Naive thymus-derived CD4-positive, alpha-beta T cell (primary cell): Measurements from ENCODE around the gene MAP2K7. TPM values are rescaled to one million over a fixed set of nuclear protein-coding genes. Genes with fewer than 3 reads are reported as not detected.

Source experiments
- ATAC-seq: fragments of 150-1000 bp; cut with Tn5 transposase; 2 replicates; pipeline ENCODE4 v1.10.0; 2021; ENCODE audit warnings: mild to moderate bottlenecking, moderate library complexity
- CTCF ChIA-PET: fragments of 350-600 bp; sonication (Branson Sonifier 250); formaldehyde crosslinking; loops from one replicate; lab custom pipeline; 2021; ENCODE audit warnings: antibody characterized with exemption; lab: Charles Lee
- POLR2A ChIA-PET: fragments of 350-600 bp; sonication (Branson Sonifier 250); formaldehyde crosslinking; loops from one replicate; lab custom pipeline; 2021; ENCODE audit warnings: antibody characterized with exemption, inconsistent platforms; lab: Charles Lee
- DNase-seq, 9 donors: peaks; one replicate each; pipeline versions ENCODE4 v3.0.0 to v3.0.0-alpha.2; 2020 to 2022; ENCODE audit warnings: mixed read lengths in 1 of 9
- H3K27ac ChIP-seq: one replicate; pipeline ENCODE4 v1.7.0; 2013; ENCODE audit warnings: mild to moderate bottlenecking, low read depth, low read length, moderate library complexity
- H3K27me3 ChIP-seq, 2 donors: one replicate each; pipeline ENCODE4 v1.7.0; 2013; ENCODE audit warnings: low read length in 2 of 2, mild to moderate bottlenecking in 2 of 2, moderate library complexity in 2 of 2; ENCODE audit not compliant: control insufficient read depth in 2 of 2, insufficient read depth in 2 of 2
- H3K36me3 ChIP-seq, 3 experiments: 1 replicate in 2 of 3; 2 replicates in 1 of 3; pipeline ENCODE4 v1.7.0; 2013; ENCODE audit warnings: low read length in 3 of 3, mild to moderate bottlenecking in 3 of 3, moderate library complexity in 1 of 3; ENCODE audit not compliant: insufficient read depth in 3 of 3, control insufficient read depth in 2 of 3
- H3K4me1 ChIP-seq, 2 donors: one replicate each; pipeline ENCODE4 v1.7.0; 2013; ENCODE audit warnings: low read length in 2 of 2, mild to moderate bottlenecking in 2 of 2, moderate library complexity in 1 of 2; ENCODE audit not compliant: control insufficient read depth in 2 of 2, insufficient read depth in 2 of 2
- H3K4me3 ChIP-seq: 2 replicates; pipeline ENCODE4 v1.7.0; 2013; ENCODE audit warnings: mild to moderate bottlenecking, low read length
- H3K9me3 ChIP-seq, 3 experiments: 1 replicate in 2 of 3; 2 replicates in 1 of 3; pipeline ENCODE4 v1.7.0; 2013; ENCODE audit warnings: low read length in 3 of 3; ENCODE audit not compliant: control insufficient read depth in 2 of 3
- H3K27ac Mint-ChIP-seq, 9 donors: one replicate each; pipeline ENCODE4 v1.8.0; 2020 to 2022; ENCODE audit warnings: mixed read lengths in 9 of 9, mild to moderate bottlenecking in 8 of 9, moderate library complexity in 5 of 9, inconsistent platforms in 2 of 9
- H3K27me3 Mint-ChIP-seq, 5 donors: one replicate each; pipeline ENCODE4 v1.8.0; 2021 to 2022; ENCODE audit warnings: mixed read lengths in 5 of 5, mild to moderate bottlenecking in 1 of 5
- H3K36me3 Mint-ChIP-seq, 5 donors: one replicate each; pipeline ENCODE4 v1.8.0; 2020 to 2022; ENCODE audit warnings: mixed read lengths in 5 of 5, mild to moderate bottlenecking in 3 of 5, inconsistent platforms in 1 of 5
- H3K4me1 Mint-ChIP-seq, 7 donors: one replicate each; pipeline ENCODE4 v1.8.0; 2020 to 2022; ENCODE audit warnings: mixed read lengths in 7 of 7, mild to moderate bottlenecking in 3 of 7, inconsistent platforms in 1 of 7
- H3K4me3 Mint-ChIP-seq, 10 donors: one replicate each; pipeline ENCODE4 v1.8.0; 2020 to 2022; ENCODE audit warnings: mild to moderate bottlenecking in 10 of 10, mixed read lengths in 10 of 10, moderate library complexity in 6 of 10, inconsistent platforms in 2 of 10
- H3K9me3 Mint-ChIP-seq, 11 donors: one replicate each; pipeline ENCODE4 v1.8.0; 2020 to 2022; ENCODE audit warnings: mixed read lengths in 11 of 11, mild to moderate bottlenecking in 4 of 11, inconsistent platforms in 1 of 11, moderate library complexity in 1 of 11
- intact Hi-C, 2 donors: fragments of 100-400 bp; cut with micrococcal nuclease; formaldehyde crosslinking; loops; one replicate each; pipeline ENCODE4 v1.15.1; 2023
- polyA plus RNA-seq, 2 donors: library from polyadenylated mRNA; unstranded; fragments of 300-500 nt; fragmentation: Illumina TruSeq; gene quantifications; one replicate each; pipeline ENCODE4 v1.2.3, GENCODE V29; 2021
- total RNA-seq, 6 experiments: library from RNA in 5 of 6; stranded (reverse) in 5 of 6; gene quantifications; 1 replicate in 5 of 6; 2 replicates in 1 of 6; pipeline ENCODE4 v1.2.3 and lab custom pipeline; 2021 to 2026

MAP2K7 gene
- total and polyA plus RNA-seq, 7 experiments from 2014 or later: 1.8 to 109 (median 64.4) TPM

- Histone ChIP-seq H3K27ac (peak overlapping the region; percentile 49), H3K9me3 (no peaks in the 10 kb centered on the region), H3K36me3 (no peaks in the 10 kb centered on the region), H3K4me1 (peaks cover 16 to 26% of the 10 kb centered on the region in 2 donors), H3K4me3 (peak overlapping the region; percentile 74), H3K27me3 (peaks cover 0 to 2% of the 10 kb centered on the region in 2 donors)
- ChIA-PET CTCF (interaction anchor here (0.8 to 2.0 kb wide), 11 partner anchors 9 to 51 kb away, joined by 3 to 13 read pairs (median 5); partner anchors contain the start of genes MAP2K7, SNAPC2 and TGFBR3L), POLR2A (interaction anchor here (1.0 to 1.7 kb wide), 7 partner anchors 12 to 1445 kb away, joined by 3 to 16 read pairs (median 5); partner anchors contain the start of genes MAP2K7, SNAPC2, TIMM44 and ZNF557)
- H3K27ac Mint-ChIP-seq: peak overlapping the region in 6 of 9 donors; percentile 23 to 66 (median 58)
- H3K27me3 Mint-ChIP-seq: peaks cover 0 to 60% (median 8%) of the 10 kb centered on the region in 5 donors
- intact Hi-C loops: loop anchor here (1.0 to 5.0 kb wide), 8 partner anchors 8 to 191 kb away; partner anchors contain the start of genes MAP2K7 (in 2 of the 2), SNAPC2 (in 2 of the 2) and TIMM44 (in 1 of the 2)
- DNase-seq (peak in 6 of 9 donors; percentile 49 to 80 (median 74)), ATAC-seq (peak; percentile 25)
- peaks cover 21 to 40% (median 36%) of the 10 kb centered on the region in 7 donors for H3K4me1 Mint-ChIP-seq
- H3K9me3 Mint-ChIP-seq: peaks cover 0 to 5% (median 0%) of the 10 kb centered on the region in 11 donors
- H3K36me3 Mint-ChIP-seq: peaks cover 0 to 5% (median 0%) of the 10 kb centered on the region in 5 donors
- H3K4me3 Mint-ChIP-seq: peak overlapping the region; percentile 64 to 87 (median 75)
Observed at GRCh38 chr19:7869910-7870511, 33.7 kb upstream of the MAP2K7 start.

- Histone ChIP-seq H3K9me3 (no peaks in the 10 kb centered on the region), H3K4me3 (no peak overlapping the region), H3K27me3 (peaks cover 0 to 2% of the 10 kb centered on the region in 2 donors), H3K36me3 (no peaks in the 10 kb centered on the region), H3K4me1 (peaks cover 16 to 26% of the 10 kb centered on the region in 2 donors), H3K27ac (no peak overlapping the region)
- H3K4me3 Mint-ChIP-seq: peak overlapping the region; percentile 41 to 87 (median 75)
- H3K27ac Mint-ChIP-seq: peak overlapping the region in 6 of 9 donors; percentile 14 to 87 (median 38)
- peaks cover 0 to 60% (median 8%) of the 10 kb centered on the region in 5 donors for H3K27me3 Mint-ChIP-seq
- peak in 7 of 9 donors; percentile 39 to 79 (median 56) for DNase-seq
- intact Hi-C loops: loop anchor here in 1 of 2 donors (1.0 kb wide), 1 partner anchor 9 kb away; no protein-coding TSS in a partner anchor
- H3K36me3 Mint-ChIP-seq: peaks cover 0 to 5% (median 0%) of the 10 kb centered on the region in 5 donors
- CTCF ChIA-PET: no interaction called here
- no peak for ATAC-seq
- peaks cover 0 to 4% (median 0%) of the 10 kb centered on the region in 11 donors for H3K9me3 Mint-ChIP-seq
- POLR2A ChIA-PET: interaction anchor here (1.1 kb wide), 1 partner anchor 1446 kb away, joined by 3 read pairs; no protein-coding TSS in a partner anchor
- peaks cover 15 to 33% (median 29%) of the 10 kb centered on the region in 7 donors for H3K4me1 Mint-ChIP-seq
Observed at GRCh38 chr19:7870571-7871436, 32.9 kb upstream of the MAP2K7 start.

GRCh38 chr19:7871437-7872305 lies 32.0 kb upstream of the MAP2K7 start:
- Histone ChIP-seq H3K4me3 (peak overlapping the region; percentile 33), H3K4me1 (peaks cover 16 to 26% of the 10 kb centered on the region in 2 donors), H3K27ac (no peak overlapping the region), H3K9me3 (no peaks in the 10 kb centered on the region), H3K27me3 (peaks cover 0 to 2% of the 10 kb centered on the region in 2 donors), H3K36me3 (no peaks in the 10 kb centered on the region)
- ChIA-PET CTCF (no interaction called here), POLR2A (interaction anchor here (0.5 kb wide), 1 partner anchor 1509 kb away, joined by 3 read pairs; no protein-coding TSS in a partner anchor)
- H3K4me1 Mint-ChIP-seq: peaks cover 15 to 33% (median 29%) of the 10 kb centered on the region in 7 donors
- H3K27ac Mint-ChIP-seq: peak overlapping the region in 6 of 9 donors; percentile 25 to 87 (median 46)
- H3K27me3 Mint-ChIP-seq: peaks cover 0 to 63% (median 8%) of the 10 kb centered on the region in 5 donors
- intact Hi-C loops: no loop called here
- DNase-seq (peak; percentile 75 to 95 (median 86)), ATAC-seq (peak; percentile 52)
- H3K9me3 Mint-ChIP-seq: peaks cover 0 to 4% (median 0%) of the 10 kb centered on the region in 11 donors
- H3K4me3 Mint-ChIP-seq: peak overlapping the region; percentile 41 to 84 (median 74)
- peaks cover 0 to 5% (median 0%) of the 10 kb centered on the region in 5 donors for H3K36me3 Mint-ChIP-seq

- Histone ChIP-seq H3K4me1 (peaks cover 16 to 26% of the 10 kb centered on the region in 2 donors), H3K27me3 (peaks cover 0 to 2% of the 10 kb centered on the region in 2 donors), H3K4me3 (no peak overlapping the region), H3K9me3 (no peaks in the 10 kb centered on the region), H3K27ac (no peak overlapping the region), H3K36me3 (no peaks in the 10 kb centered on the region)
- ATAC-seq: no peak
- ChIA-PET CTCF (interaction anchor here (1.0 kb wide), 1 partner anchor 56 kb away, joined by 3 read pairs; no protein-coding TSS in a partner anchor), POLR2A (interaction anchor here (1.2 kb wide), 1 partner anchor 10 kb away, joined by 3 read pairs; no protein-coding TSS in a partner anchor)
- Mint-ChIP-seq H3K27ac (peak overlapping the region in 5 of 9 donors; percentile 25 to 78 (median 33)), H3K4me3 (peak overlapping the region; percentile 36 to 84 (median 72)), H3K36me3 (peaks cover 0 to 5% (median 0%) of the 10 kb centered on the region in 5 donors), H3K9me3 (peaks cover 0 to 4% (median 0%) of the 10 kb centered on the region in 11 donors), H3K4me1 (peaks cover 15 to 33% (median 29%) of the 10 kb centered on the region in 7 donors), H3K27me3 (peaks cover 0 to 59% (median 8%) of the 10 kb centered on the region in 5 donors)
- DNase-seq: no peak
- intact Hi-C loops: no loop called here
Observed at GRCh38 chr19:7872306-7873204, 31.1 kb upstream of the MAP2K7 start.
